IMR-90 (cell line): ENCODE measurements around the gene TTF2. TPM values are rescaled to one million over a fixed set of nuclear protein-coding genes. Genes with fewer than 3 reads are reported as not detected.

Experiments used
- ATAC-seq: fragments of 200-7000 bp; cut with Tn5 transposase; 2 replicates; pipeline ENCODE4 v1.9.1; 2020; ENCODE audit warnings: low read depth, mild to moderate bottlenecking, moderate library complexity
- BruUV-seq: library from RNA; stranded (reverse); fragments of 400-500 nt; replicated peaks from 2 replicates; lab custom pipeline; 2021; lab: Mats Ljungman, UMichigan
- CTCF ChIA-PET: fragments of 300-600 bp; formaldehyde crosslinking; extraction: SDS; loops from one replicate; lab custom pipeline; 2021; ENCODE audit warnings: antibody characterized with exemption; lab: Yijun Ruan, JAX
- POLR2A ChIA-PET: fragments of 300-600 bp; sonication (Branson Sonifier 250); formaldehyde crosslinking; loops from one replicate; lab custom pipeline; 2022; ENCODE audit warnings: antibody characterized with exemption; ENCODE audit not compliant: unreplicated experiment; lab: Charles Lee
- DNase-seq: peaks from one replicate; pipeline ENCODE4 v3.0.0; 2013
- H2AFZ ChIP-seq: replicated peaks from 2 replicates; pipeline ENCODE3; 2013; ENCODE audit warnings: low read length, mild to moderate bottlenecking; ENCODE audit not compliant: poor library complexity
- H2AK5ac ChIP-seq: 2 replicates; pipeline ENCODE4 v1.6.1; 2013; ENCODE audit warnings: low read depth, low read length, inconsistent platforms
- H2AK9ac ChIP-seq: replicated peaks from 2 replicates; pipeline ENCODE3; 2013; ENCODE audit warnings: mild to moderate bottlenecking, low read depth, low read length, moderate library complexity; ENCODE audit not compliant: poor library complexity
- H2BK120ac ChIP-seq: 2 replicates; pipeline ENCODE4 v1.6.1; 2013; ENCODE audit warnings: low read depth, low read length, inconsistent platforms
- H2BK15ac ChIP-seq: 3 replicates; pipeline ENCODE4 v1.6.1; 2013; ENCODE audit warnings: low read depth, low read length, inconsistent platforms
- H2BK20ac ChIP-seq: 2 replicates; pipeline ENCODE4 v1.6.1; 2013; ENCODE audit warnings: low read depth, mild to moderate bottlenecking, inconsistent platforms, low read length, moderate library complexity
- H2BK5ac ChIP-seq: 2 replicates; pipeline ENCODE4 v1.6.1; 2013; ENCODE audit warnings: mild to moderate bottlenecking, low read depth, low read length, inconsistent platforms; ENCODE audit not compliant: poor library complexity, severe bottlenecking
- H3K14ac ChIP-seq: replicated peaks from 2 replicates; pipeline ENCODE4 v1.6.1; 2013; ENCODE audit warnings: low read depth, low read length, inconsistent platforms
- H3K18ac ChIP-seq: 2 replicates; pipeline ENCODE4 v1.6.1; 2013; ENCODE audit warnings: low read depth, low read length, control low read depth
- H3K23ac ChIP-seq: 2 replicates; pipeline ENCODE4 v1.6.1; 2013; ENCODE audit warnings: low read depth, low read length, inconsistent platforms
- H3K27ac ChIP-seq: 2 replicates; pipeline ENCODE4 v1.5.1; 2013; ENCODE audit warnings: mild to moderate bottlenecking, control low read depth, low read length; ENCODE audit not compliant: insufficient read depth
- H3K27me3 ChIP-seq: 2 replicates; pipeline ENCODE4 v1.6.1; 2013; ENCODE audit warnings: low read length; ENCODE audit not compliant: control insufficient read depth, insufficient read depth
- H3K36me3 ChIP-seq: 2 replicates; pipeline ENCODE4 v1.6.1; 2013; ENCODE audit warnings: low read length, mixed read lengths; ENCODE audit not compliant: control insufficient read depth, insufficient read depth
- H3K4ac ChIP-seq: 2 replicates; pipeline ENCODE4 v1.6.1; 2013; ENCODE audit warnings: low read depth, low read length, inconsistent platforms
- H3K4me1 ChIP-seq: 2 replicates; pipeline ENCODE4 v1.6.1; 2013; ENCODE audit warnings: low read length, mixed read lengths; ENCODE audit not compliant: control insufficient read depth, insufficient read depth
- H3K4me2 ChIP-seq: 2 replicates; pipeline ENCODE4 v1.6.1; 2013; ENCODE audit warnings: low read depth, mild to moderate bottlenecking, control low read depth, low read length, moderate library complexity
- H3K4me3 ChIP-seq: 2 replicates; pipeline ENCODE4 v1.5.1; 2013; ENCODE audit warnings: low read depth, mild to moderate bottlenecking, control low read depth, low read length, moderate library complexity; ENCODE audit not compliant: insufficient read depth
- H3K56ac ChIP-seq: 2 replicates; pipeline ENCODE4 v1.6.1; 2013; ENCODE audit warnings: low read length, inconsistent platforms; ENCODE audit not compliant: insufficient read depth; ENCODE audit errors: extremely low read depth
- H3K79me1 ChIP-seq, 2 experiments: 2 replicates each; pipeline ENCODE4 v1.6.1; 2013; ENCODE audit warnings: low read length in 2 of 2, inconsistent platforms in 1 of 2, low read depth in 1 of 2
- H3K9ac ChIP-seq: 2 replicates; pipeline ENCODE4 v1.6.1; 2013; ENCODE audit warnings: low read depth, low read length, control low read depth
- H3K9me1 ChIP-seq: 2 replicates; pipeline ENCODE4 v1.6.1; 2013; ENCODE audit warnings: low read length, inconsistent platforms; ENCODE audit not compliant: insufficient read depth
- H3K9me3 ChIP-seq: 2 replicates; pipeline ENCODE4 v1.6.1; 2013; ENCODE audit warnings: low read length; ENCODE audit not compliant: control insufficient read depth, insufficient read depth
- H4K20me1 ChIP-seq: 2 replicates; pipeline ENCODE4 v1.6.1; 2013; ENCODE audit warnings: low read length, inconsistent platforms; ENCODE audit not compliant: insufficient read depth
- H4K5ac ChIP-seq: 2 replicates; pipeline ENCODE4 v1.6.1; 2013; ENCODE audit warnings: mild to moderate bottlenecking, low read depth, low read length, control low read depth
- H4K8ac ChIP-seq, 2 experiments: 2 replicates each; pipeline ENCODE4 v1.6.1; 2013; ENCODE audit warnings: low read depth in 2 of 2, low read length in 2 of 2, control low read depth in 1 of 2, inconsistent platforms in 1 of 2
- H4K91ac ChIP-seq: 2 replicates; pipeline ENCODE4 v1.6.1; 2013; ENCODE audit warnings: low read depth, low read length, inconsistent platforms; ENCODE audit not compliant: insufficient read depth
- CEBPB ChIP-seq: IDR thresholded peaks from 2 replicates; pipeline ENCODE4 v1.6.1; 2012; ENCODE audit warnings: low read depth, low read length, improper control_type of control experiment
- ELK1 ChIP-seq: fragments of 150-350 bp; IDR thresholded peaks from 2 replicates; pipeline ENCODE4 v1.6.1; 2016; ENCODE audit warnings: low read depth, mild to moderate bottlenecking, low read length, moderate library complexity, borderline replicate concordance
- MAZ ChIP-seq: IDR thresholded peaks from 2 replicates; pipeline ENCODE4 v1.6.1; 2012; ENCODE audit warnings: low read depth, mild to moderate bottlenecking, low read length, improper control_type of control experiment, moderate library complexity, borderline replicate concordance
- NFE2L2 ChIP-seq: fragments of 150-350 bp; IDR thresholded peaks from 2 replicates; pipeline ENCODE4 v1.6.1; 2016; ENCODE audit warnings: low read depth, mild to moderate bottlenecking, low read length
- POLR2A ChIP-seq: IDR thresholded peaks from 2 replicates; pipeline ENCODE4 v1.6.1; 2012; ENCODE audit warnings: mild to moderate bottlenecking, low read depth, low read length
- RAD21 ChIP-seq: IDR thresholded peaks from 2 replicates; pipeline ENCODE4 v1.6.1; 2012; ENCODE audit warnings: low read length, improper control_type of control experiment
- RCOR1 ChIP-seq: IDR thresholded peaks from 2 replicates; pipeline ENCODE4 v1.6.1; 2012; ENCODE audit warnings: mild to moderate bottlenecking, low read length, improper control_type of control experiment; ENCODE audit not compliant: insufficient replicate concordance
- RFX5 ChIP-seq: IDR thresholded peaks from 2 replicates; pipeline ENCODE4 v1.8.0; 2012; ENCODE audit warnings: low read depth, mild to moderate bottlenecking, low read length, moderate library complexity
- SMC3 ChIP-seq: fragments of 150-350 bp; IDR thresholded peaks from 2 replicates; pipeline ENCODE4 v1.6.1; 2016; ENCODE audit warnings: low read depth, mild to moderate bottlenecking, antibody characterized with exemption, low read length, moderate library complexity
- USF2 ChIP-seq: fragments of 150-350 bp; IDR thresholded peaks from 2 replicates; pipeline ENCODE4 v1.6.1; 2017; ENCODE audit warnings: mild to moderate bottlenecking, antibody characterized with exemption, low read length, low read depth
- WGBS, 2 experiments: methylation state at CpG; one replicate each; pipeline versions ENCODE4 v1.1.5 to v1.1.7; 2013; ENCODE audit warnings: missing lambda C conversion rate in 2 of 2; ENCODE audit not compliant: insufficient read length in 1 of 2; ENCODE audit errors: extremely low coverage in 2 of 2; 5-methylcytosine and 5-hydroxymethylcytosine counted together
- dilution Hi-C: fragments of 300-500 bp; cut with HindIII; formaldehyde crosslinking; loops from one replicate; pipeline ENCODE4 v1.14.3; 2018; ENCODE audit warnings: low sequenced_read_pairs; ENCODE audit not compliant: unreplicated experiment
- in situ Hi-C: fragments of 300-500 bp; cut with MboI; formaldehyde crosslinking; loops from 3 replicates; pipeline ENCODE4 v1.14.3; 2019; ENCODE audit warnings: low sequenced_read_pairs, inconsistent platforms, mixed read lengths
- intact Hi-C: fragments of 100-400 bp; cut with micrococcal nuclease; formaldehyde crosslinking; loops from 2 replicates; pipeline ENCODE4 v1.10.0; 2022
- polyA plus RNA-seq, 3 experiments: library from polyadenylated mRNA; depleted of rRNA; stranded (reverse); fragments of >200 nt; gene quantifications; 2 replicates each; pipeline ENCODE4 v1.2.3, GENCODE V29; 2012; ENCODE audit warnings: low replicate concordance in 1 of 3
- total RNA-seq: library from RNA; depleted of rRNA; stranded (reverse); fragments of >200 nt; gene quantifications from 2 replicates; pipeline ENCODE4 v1.2.3, GENCODE V29; 2012

Gene TTF2
- total and polyA plus RNA-seq, 2 of the 4 experiments (the other 2 are of a cell fraction) = 11.5 to 14.7 TPM

DNA sequence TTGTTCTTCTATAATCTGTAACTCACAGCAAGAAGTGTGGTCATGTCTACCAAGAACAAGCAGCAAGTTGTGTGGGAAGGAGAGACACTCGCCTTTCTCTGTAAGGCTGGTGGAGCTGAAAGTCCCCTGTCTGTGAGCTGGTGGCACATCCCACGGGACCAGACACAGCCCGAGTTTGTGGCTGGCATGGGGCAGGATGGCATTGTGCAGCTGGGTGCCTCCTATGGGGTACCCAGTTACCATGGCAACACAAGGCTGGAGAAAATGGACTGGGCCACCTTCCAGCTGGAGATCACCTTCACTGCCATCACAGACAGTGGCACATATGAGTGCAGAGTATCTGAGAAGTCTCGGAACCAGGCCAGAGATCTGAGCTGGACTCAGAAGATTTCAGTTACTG lies 43.1 kb upstream of the TTF2 start:
- no TSS peak for BruUV-seq

More for the DNA sequence above, 43.1 kb upstream of the TTF2 start:
- H2AK9ac ChIP-seq = no peak overlapping the region
- H3K14ac ChIP-seq = no peak overlapping the region
- no peaks in the 10 kb centered on the region; the same call in 1 of the 2 replicates for H3K27me3 ChIP-seq
- ChIA-PET CTCF (no interaction called here), POLR2A (no interaction called here)
- no peak overlapping the region for H3K4ac ChIP-seq
- H3K79me1 ChIP-seq = no peaks in the 10 kb centered on the region
- H2AFZ ChIP-seq = no peak overlapping the region
- no peak overlapping the region for H3K27ac ChIP-seq
- no peak overlapping the region for H4K8ac ChIP-seq
- no peaks in the 10 kb centered on the region for H3K36me3 ChIP-seq
- no peak overlapping the region for H2BK5ac ChIP-seq
- in situ Hi-C loops = no loop called here
- H3K4me3 ChIP-seq = no peak overlapping the region
- H3K9me1 ChIP-seq = no peaks in the 10 kb centered on the region
- no peak overlapping the region for H3K23ac ChIP-seq
- no peak overlapping the region for H3K9ac ChIP-seq
- no peak overlapping the region for H3K18ac ChIP-seq
- H2BK120ac ChIP-seq = no peak overlapping the region
- no peak overlapping the region for H2BK15ac ChIP-seq
- no peak overlapping the region for H4K5ac ChIP-seq
- dilution Hi-C loops = no loop called here
- H4K20me1 ChIP-seq = no peaks in the 10 kb centered on the region
- H2BK20ac ChIP-seq = no peak overlapping the region
- 17% methylated on average over 2 of the region's 4 CpGs; no CpG with 5 or more reads in 1 of the 2 experiments for WGBS, 2 experiments
- no peak overlapping the region for H3K56ac ChIP-seq
- TF ChIP-seq CEBPB (no peak), RFX5 (no peak), SMC3 (no peak), NFE2L2 (no peak), RAD21 (no peak), ELK1 (no peak), RCOR1 (no peak), POLR2A (no peak), USF2 (no peak), MAZ (no peak)
- H3K9me3 ChIP-seq = no peaks in the 10 kb centered on the region
- intact Hi-C loops = no loop called here
- H3K4me1 ChIP-seq = no peaks in the 10 kb centered on the region
- DNase-seq = no peak
- H4K91ac ChIP-seq = no peak overlapping the region
- H3K4me2 ChIP-seq = no peak overlapping the region
- no peak overlapping the region for H2AK5ac ChIP-seq
- no peak for ATAC-seq
